Nucleus accumbens (tissue), 56 donors: ENCODE data around the gene SPATA3.
"Not testable (repeated sequence)": the region's sequence is repeated elsewhere in the genome, so short reads cannot be mapped to it uniquely, and the experiment has no call there.

Experiments used
- DNase-seq, 56 donors: peaks; one replicate each; lab custom pipeline; 2025; lab: John Stamatoyannopoulos, UW

The SPATA3 gene

DNA sequence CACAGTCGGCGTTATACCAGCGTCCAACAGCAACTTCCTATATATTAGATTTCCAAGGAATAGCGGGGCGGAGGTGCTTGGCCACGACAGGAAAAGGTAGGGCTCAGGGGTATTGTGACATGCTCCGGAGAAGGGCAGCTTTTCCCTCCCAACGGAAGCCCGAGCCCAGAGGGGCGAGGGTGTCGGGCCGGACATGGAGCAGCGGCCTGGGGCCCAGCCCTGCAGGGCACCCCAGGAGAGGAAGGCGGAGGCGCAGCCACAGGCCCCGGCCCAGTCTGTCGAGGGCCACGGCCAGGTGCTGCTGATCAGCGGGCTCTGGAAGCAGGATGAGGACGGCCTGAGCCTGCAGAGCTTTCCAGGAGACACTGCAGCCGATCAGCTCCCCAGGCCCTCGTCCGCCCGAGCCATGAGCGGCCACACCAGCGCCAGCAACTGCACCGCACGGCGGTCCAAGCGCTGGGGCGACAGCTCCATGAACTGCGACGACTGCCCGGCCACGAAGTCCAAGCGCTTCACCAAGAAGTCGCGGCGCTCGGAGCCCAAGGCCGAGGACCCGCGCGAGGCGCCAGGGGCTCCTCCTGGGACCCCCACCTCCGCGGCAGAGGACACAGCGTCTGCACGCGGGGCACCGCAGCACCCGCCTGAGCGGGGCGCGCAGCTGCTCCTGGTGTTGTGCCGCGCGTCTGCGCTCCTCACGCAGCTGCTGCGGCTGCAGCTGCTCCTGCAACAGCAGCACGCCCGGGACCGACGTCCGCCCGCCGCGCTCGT lies 5.6 kb upstream of the SPATA3 start:
- no peak for DNase-seq

DNA sequence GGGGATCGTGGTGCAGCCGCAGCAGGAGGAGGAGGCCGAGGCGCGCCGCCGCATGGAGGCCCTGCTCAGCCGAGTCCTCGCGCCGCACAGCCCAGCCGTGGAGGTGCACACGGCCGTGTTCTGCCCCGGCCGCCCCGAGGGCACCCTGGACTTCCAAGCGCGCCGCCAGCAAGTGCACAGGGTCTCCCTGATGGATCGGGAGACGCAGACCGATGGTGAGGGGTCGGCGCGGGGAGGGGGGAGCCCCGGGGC lies 5.1 kb upstream of the SPATA3 start:
- DNase-seq, result no peak

DNA sequence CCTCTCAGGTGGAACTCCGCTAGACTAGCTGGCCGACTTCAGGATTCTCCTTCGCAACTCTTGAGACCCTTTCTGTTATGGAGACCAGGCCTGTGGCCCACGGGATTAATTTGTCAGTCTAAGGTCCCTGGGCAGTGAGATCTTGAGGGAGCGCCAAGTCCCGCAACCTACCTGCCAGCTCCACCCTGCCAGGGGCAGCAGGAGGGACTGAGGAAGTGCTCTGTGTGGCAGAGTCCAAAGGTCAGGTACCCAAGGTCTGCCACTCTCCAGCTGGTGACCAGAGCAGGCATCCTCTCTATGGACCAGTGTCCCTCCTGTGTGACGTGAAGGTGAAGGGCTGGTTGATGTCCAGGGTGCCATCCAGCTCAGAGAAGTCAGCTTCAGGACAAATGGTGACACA lies 4.3 kb upstream of the SPATA3 start:
- no peak for DNase-seq

DNA sequence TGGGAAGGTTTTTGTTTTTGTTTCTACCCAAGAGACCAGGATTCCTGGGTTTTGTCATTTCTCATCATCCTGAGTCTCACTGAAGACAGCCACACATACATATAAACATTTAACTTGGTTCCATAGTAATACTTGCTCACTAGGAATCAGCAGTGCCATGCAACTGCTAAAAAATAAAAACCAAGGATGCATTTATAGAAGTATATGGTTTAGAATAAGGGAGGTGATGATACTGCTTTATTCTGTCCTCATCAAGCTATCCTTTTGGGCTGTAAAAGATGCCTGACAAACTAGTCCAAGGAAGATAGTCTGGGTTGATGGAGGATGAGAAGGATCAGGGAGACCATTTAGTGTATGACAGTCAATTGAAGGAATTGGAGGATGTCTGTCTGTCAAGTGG lies 740 bp downstream of the SPATA3 start:
- no peak for DNase-seq

DNA sequence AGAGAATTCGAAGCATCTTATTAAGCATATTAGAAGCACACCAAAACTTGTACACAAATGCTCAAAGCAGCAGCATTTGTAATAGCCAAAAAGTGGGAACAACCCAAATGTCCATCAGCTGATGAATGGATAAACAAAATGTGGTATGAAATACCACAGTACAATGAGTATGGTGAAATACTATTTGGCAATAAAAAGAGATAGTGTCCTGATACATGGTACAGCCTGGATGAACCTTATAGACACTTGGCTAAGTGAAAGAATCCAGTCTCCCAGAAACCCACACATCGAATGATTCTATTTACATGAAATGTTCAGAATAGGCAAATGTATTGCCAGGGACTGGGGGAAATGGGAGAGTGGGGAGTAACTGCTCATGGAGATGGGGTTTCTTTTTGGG lies 3.0 kb downstream of the SPATA3 start:
- no peak for DNase-seq

DNA sequence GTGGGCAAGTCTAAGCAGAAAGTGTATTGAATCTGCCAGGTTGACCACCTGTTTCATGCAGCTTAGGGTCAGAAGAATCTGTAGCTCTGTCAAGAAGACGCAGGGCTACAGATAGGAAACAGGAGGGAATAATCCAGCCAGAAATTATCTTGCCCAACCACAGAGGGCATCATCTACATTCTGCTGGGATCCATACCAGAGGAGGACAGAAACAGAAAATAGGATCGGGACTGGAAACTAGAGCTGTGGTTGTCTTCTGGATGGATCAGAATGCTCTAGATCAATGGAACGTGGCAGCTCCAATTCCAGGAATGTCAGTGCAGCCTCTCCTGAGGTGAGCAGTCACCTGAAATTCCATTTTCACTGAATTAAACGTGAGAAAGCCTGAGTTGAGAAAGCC lies 3.6 kb downstream of the SPATA3 start:
- no peak for DNase-seq

DNA sequence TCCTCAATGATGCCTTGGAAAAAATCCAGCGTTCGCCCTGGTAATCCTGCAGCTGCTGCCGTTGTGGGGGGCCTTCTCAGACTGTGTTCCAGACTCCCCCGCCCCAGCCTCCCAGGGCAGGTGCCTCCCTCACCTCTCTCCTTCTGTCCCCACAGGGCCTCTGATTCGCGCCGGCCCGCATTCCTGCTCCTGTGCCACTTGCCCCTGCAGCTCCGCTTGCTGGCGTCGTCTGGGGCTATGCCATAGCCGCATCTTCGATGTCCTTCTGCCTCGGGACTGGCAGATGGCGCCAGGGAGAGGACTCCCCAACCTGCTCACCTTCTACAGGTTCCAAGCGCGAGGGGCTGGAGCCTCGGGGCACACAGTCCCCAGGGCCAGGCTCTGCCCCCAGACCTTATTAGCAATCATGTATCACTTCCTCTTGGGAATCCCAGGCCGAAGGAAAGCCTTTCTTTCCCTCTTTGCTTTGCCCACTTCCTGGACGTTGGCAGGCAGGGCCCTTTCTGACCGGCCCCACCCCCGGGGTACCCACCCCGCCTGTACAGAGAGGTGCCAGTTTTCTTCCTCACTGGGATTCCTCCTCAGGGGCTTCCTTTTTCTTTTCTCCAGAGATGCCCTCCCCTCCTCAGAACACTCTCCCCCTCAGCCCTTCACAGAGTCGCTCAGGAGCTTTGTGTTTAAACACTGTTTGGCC lies 4.4 kb downstream of the SPATA3 start:
- no peak for DNase-seq

DNA sequence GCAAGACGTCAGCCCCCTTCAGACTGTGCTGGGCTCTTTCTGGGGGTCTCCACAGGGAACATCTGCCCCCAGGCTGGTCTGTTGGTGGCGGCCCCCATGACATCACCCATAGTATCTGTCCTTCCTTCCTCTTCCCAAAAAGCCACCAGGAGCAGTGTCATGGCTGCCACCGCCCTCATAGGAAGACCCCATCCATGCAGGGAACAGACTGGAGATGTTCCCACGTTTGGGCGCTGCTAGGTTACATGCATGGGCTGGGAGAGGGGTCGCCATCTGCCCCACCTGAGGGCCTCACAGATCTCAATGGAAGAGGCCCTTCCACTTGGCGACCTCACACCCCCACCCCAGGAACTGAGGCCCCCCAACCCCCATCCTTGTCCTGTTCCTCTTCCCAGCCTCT lies 5.1 kb downstream of the SPATA3 start:
- DNase-seq, result no peak

DNA sequence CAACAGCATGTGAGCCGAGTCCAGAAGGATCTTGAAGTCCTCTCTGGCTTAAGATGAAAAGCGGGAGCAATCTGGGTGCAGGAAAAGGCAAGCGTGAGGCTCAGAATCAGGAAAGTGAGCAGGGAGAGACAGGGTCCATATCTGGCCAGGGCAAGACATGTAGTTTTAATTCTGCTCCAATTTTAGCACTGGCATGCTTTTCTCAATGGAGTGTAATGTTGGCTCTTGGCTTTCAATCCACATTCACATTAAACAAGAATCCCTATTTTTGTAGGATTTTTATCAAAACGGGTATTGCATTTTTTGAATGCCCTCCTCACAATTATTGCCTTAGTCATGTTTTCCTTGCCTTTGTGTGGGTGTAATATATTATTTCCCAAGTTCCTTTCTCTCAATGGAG lies 6.0 kb downstream of the SPATA3 start:
- no peak for DNase-seq

DNA sequence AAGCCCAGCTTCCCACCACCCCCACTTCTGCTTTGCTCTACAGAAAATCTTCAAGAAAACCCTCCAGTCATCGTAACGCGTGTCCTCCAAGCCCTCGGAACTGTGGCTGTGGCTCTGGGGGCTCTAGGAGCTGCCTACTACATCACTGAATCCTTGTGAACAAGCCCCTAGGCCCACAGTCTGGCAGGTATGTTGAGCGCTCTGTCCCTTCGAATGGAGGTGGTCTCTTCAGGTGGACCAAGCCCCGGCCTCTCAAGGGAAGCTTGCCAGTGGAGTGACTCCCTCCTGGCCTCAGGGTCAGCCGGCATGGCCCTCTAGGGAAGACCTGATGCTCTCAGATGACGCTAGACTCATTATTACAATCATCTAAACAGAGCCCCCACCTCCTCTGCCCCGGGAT lies 6.7 kb downstream of the SPATA3 start:
- DNase-seq, result no peak

DNA sequence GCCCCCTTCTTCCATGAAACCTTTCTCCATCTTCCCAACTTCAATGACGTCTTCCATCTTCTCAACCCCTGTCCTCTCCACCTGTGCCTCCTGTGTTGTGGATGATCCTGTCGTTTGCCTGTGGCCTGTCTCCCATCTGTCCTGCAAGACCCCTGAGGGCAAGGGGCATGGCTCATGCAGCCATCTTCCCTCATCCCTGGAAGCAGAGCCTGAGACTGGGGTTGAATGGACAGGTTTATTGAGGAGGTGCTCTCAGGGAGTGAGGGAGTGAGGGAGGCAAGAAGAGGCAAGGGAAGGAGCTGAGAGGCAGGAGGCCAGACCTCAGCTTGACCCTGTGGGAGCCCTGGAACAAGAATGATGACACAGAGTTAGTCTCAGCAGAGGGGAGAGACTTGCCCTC lies 7.3 kb downstream of the SPATA3 start:
- no peak for DNase-seq

DNA sequence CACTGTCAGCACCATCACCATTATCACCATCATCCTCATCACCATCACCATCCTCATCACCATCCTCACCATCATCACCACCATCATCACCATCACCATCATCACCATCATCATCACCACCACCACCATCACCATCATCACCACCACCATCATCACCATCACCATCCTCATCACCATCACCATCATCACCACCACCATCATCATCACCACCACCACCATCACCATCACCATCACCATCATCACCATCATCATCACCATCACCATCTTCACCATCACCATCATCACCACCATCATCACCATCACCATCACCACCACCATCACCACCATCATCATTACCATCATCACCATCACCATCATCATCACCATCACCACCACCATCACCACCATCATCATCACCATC lies 9.0 kb downstream of the SPATA3 start:
- DNase-seq, result not testable (repeated sequence)

DNA sequence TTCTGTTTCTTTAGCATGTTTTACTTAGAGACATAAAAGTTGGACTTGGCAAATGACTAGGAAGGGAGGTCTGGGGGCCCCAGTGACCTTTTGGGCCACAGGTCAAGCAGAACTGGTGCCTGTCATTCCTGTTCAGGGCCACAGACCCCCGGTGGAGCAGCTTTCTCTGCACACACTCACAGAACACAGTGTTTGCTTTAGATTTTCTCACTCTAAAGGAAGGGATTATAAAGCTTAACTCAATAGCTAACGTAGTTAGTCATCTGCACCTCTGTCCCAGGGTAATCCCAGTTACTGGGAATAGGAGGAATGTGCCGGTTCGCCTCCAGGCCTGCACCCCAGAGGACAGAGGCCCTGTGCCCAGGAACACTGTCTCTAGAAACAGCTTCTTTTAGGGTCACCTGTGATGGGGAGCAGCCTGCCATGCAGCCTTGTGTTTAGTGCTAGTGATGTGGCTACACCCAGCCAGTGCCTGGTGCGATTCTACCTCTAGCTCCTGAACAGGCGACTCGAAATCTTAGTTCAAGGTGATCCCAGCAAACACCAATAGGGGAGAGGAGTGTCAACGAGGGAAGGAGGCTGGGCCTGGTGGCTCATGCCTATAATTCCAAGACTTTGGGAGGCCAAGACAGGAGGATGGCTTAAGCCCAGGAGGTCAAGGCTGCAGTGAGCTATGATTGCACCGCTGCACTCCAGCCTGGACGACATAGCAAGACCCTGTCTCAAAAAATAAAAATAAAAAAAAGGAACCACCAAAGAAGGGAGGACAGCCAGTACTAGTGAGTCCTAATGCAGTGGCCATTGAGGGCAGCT lies 11.6 kb downstream of the SPATA3 start:
- no peak for DNase-seq

DNA sequence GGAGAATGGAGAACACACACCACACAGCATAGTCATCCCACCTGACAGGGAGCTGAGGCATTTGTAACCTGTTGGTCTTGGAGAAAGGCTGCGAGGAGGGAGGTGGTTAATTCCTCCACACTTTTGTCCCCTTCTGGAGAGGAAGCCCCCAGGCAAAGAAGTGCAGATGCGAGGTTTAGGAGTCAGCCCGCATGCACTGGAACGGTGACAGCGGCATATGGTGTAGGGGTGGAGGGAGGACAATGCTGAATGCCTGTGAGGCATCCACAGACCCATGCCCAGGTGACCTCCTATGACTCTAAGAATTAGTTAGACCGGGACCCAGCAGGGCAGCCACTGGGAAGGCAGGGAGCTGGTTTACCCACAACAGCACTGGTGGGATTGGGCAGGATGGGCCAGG lies 12.2 kb downstream of the SPATA3 start:
- DNase-seq, result no peak

DNA sequence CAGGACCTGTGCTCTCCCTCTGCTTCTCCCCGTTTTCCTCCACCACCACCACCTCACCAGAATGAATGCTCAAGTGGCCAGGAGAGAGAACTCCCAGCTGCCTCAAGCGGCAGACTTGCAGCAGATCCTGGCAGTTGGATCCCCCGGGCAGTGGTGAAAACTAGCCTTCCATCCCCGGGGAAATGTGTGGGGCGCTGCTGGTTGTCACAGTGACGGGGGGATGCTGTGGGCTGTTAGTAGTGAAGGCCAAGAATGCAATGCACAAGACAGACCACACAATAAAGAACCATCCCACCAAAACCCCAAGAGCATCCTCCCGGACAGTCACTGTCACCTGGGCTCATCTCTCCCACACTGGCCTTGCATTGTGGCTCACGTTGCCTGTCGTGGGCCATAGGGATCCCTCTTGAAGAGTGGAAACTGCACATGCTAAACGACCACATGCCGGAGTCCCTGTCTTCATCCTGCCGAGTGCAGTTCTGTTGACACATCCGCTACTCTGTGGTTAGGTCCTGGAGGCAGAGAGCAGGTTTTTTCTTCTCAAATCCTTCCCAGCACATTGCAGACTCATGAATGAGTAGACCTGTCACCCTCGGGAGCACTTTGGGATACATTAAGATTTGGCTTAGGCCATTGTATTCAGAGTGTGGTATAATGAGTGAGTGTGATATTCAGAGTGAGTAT lies 13.5 kb downstream of the SPATA3 start:
- peak in 1 of 56 donors; percentile 3 for DNase-seq

DNA sequence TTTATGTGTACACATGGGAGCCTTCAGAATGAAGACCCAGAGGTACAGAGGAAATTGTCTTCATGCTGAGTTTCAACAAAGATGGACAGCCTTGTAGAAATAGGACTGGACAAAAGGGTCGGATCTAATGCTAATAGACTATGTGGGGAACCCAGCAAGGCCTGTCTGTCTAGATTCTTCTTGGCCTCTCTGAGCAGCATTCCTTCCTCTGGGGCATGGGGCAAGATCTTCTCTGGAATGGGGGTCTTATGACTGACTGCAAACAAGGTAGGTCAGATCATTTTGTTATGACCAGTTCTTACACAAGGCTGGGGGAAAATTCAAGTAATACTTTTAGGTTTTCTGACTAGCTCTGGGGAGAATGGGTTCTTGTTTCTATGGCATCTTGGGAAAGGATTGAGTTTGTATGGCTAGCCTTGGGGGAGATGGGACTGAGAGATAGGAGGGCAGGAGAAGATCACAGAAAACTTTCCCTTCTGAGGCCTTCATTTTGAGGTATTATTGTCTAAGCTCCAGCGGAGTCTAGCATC lies 14.3 kb downstream of the SPATA3 start:
- DNase-seq, result no peak

DNA sequence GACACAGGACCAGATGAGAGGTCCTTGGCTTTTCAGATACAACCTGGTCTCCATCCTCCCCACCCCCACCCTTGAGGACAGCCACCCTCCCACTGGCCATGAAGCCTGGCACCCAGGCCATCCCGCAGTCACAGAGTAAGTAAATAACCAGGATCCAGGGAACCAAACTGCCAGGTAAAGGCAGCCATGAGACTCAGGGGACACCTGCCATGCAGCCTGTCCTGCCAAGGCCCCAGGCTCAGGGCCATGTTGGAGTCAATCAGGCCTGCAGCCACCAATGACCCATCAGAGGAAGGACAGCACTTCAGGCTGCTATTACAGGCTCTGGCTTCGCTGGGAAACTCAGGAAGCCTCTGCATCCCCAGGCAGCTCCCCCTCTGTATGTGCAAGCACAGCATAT lies 15.6 kb downstream of the SPATA3 start:
- no peak for DNase-seq

DNA sequence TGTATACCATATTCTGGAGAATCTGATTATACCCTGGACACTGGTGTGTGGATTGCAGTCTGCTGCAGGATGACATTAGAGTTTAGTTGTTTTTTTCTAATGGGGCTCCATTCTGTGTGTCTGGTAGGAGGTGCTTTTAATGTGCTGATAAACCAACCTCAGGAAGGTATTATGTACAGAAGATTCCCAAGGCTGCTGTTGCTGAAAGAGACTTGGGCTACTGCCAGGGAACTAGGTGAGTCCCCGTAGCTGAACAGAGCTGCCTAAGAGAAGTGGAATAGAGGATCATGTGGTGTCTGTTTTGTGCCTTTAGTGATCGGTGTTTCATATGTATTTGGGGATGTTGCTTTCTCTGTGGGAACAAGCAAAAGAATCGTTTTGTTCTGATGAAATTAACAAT lies 16.5 kb downstream of the SPATA3 start:
- no peak for DNase-seq

DNA sequence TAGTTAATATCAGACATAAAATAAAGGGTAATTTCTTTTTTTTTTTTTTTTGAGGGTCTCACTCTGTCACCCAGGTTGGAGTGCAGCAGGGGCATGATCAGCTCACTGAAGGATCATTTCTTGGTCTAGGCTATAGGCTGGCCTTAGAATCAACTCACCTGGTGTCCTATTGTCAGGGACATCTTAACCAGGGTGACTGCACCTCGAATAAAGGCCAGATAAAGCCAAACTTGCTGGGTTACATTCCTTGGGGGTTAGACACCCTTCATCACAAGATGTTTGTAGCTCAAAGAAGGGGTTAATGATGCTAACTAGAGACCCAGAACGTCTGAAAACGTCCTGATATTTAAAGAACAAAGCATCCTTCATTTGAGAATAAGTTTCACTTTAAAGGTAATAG lies 17.9 kb downstream of the SPATA3 start:
- DNase-seq, result no peak

DNA sequence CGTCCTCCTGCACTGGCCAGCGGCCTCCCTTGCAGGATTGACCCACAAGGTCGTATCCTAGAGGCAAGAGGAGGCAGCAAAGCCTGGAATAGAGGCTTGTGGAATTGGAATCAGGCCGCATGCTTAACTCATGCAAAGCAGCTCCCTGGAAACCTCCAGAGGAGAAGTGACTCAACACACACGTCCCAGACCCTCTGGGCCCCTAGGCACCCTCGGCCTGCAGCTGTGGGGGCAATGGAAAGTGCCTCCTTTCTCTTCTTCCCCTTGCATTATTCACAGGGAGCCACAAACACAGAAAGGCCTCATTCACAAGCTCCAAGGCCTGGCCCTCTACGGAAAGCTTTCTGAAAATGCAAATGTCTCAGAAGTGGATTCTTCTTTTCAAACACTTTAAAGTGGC lies 19.6 kb downstream of the SPATA3 start:
- DNase-seq, result peak in 44 of 56 donors; percentile 20 to 82 (median 50)

DNA sequence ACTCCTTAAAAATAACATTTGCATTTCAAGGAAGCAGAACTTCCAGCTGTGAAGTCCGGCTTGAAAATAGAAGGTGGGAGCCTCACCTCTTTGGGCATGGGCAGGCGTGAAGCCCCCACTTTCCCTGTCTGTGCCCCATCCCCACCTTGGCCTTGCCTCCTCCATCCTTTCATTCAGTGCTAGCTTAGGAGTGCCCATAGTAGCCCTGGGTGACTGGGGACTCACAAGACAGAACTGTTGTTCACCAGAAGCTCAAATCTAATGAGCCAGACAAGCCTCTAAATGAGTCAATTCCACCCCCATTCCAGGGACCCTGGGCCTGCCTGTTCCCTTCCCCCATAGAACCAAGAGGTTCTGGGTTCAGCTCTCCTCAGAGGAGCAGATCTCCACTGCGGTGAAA lies 20.0 kb downstream of the SPATA3 start:
- DNase-seq, result peak in 10 of 56 donors; percentile 32 to 67 (median 56)
